ENCODE measurements around the gene GREM1. TPM values are rescaled to one million over a fixed set of nuclear protein-coding genes. Genes with fewer than 3 reads are reported as not detected.

Gene GREM1
- total and polyA plus RNA-seq, 2 of the 4 experiments (the other 2 are of a cell fraction): 848 to 852 TPM

DNA sequence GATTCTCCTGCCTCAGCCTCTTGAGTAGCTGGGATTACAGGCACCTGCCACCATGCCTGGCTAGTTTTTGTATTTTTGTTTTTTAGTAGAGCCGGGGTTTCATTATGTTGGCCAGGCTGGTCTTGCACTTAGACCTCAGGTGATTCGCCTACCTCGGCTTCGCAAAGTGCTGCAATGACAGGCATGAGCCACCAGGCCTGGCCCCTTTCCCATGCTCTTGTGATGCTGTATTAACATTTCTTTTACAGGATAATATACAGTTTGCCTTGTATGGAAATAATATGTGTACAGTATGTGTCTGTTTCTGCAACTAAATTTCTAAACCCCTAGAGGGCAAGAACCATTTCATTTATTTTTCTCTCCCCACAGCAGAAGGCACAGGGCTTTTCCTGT, 38.5 kb upstream of the GREM1 start:
- Histone ChIP-seq H2AK5ac (ENCODE audit: low read depth, low read length) (no peak overlapping the region), H4K8ac (ENCODE audit: low read depth in 2 of 2, low read length in 2 of 2) (no peak overlapping the region), H4K20me1 (ENCODE audit: insufficient read depth, low read length) (no peaks in the 10 kb centered on the region), H3K14ac (replicated peaks; ENCODE audit: low read depth, low read length) (no peak overlapping the region), H4K5ac (ENCODE audit: low read depth, low read length) (no peak overlapping the region), H4K91ac (ENCODE audit: insufficient read depth, low read depth, low read length) (no peak overlapping the region), H2AK9ac (replicated peaks; ENCODE audit: low read depth, low read length, poor library complexity) (no peak overlapping the region), H3K23ac (ENCODE audit: low read depth, low read length) (no peak overlapping the region), H2BK15ac (ENCODE audit: low read depth, low read length) (no peak overlapping the region), H3K4ac (ENCODE audit: low read depth, low read length) (no peak overlapping the region), H3K18ac (ENCODE audit: low read depth, low read length) (no peak overlapping the region), H3K27me3 (ENCODE audit: control insufficient read depth, insufficient read depth, low read length) (no peaks in the 10 kb centered on the region), H2BK5ac (ENCODE audit: low read depth, low read length, poor library complexity, severe bottlenecking) (no peak overlapping the region), H2AFZ (replicated peaks; ENCODE audit: low read length, poor library complexity) (no peak overlapping the region), H2BK20ac (ENCODE audit: low read depth, low read length) (no peak overlapping the region), H2BK120ac (ENCODE audit: low read depth, low read length) (no peak overlapping the region), H3K27ac (ENCODE audit: insufficient read depth, low read length) (no peak overlapping the region), H3K4me2 (ENCODE audit: low read depth, low read length) (no peak overlapping the region), H3K9me1 (ENCODE audit: insufficient read depth, low read length) (peaks cover 14% of the 10 kb centered on the region), H3K4me1 (ENCODE audit: control insufficient read depth, insufficient read depth, low read length) (peaks cover 17% of the 10 kb centered on the region), H3K9me3 (ENCODE audit: control insufficient read depth, insufficient read depth, low read length) (no peaks in the 10 kb centered on the region), H3K9ac (ENCODE audit: low read depth, low read length) (no peak overlapping the region), H3K79me1 (ENCODE audit: low read depth in 1 of 2, low read length in 2 of 2) (peaks cover 0 to 17% of the 10 kb centered on the region in 2 experiments; a peak in 3 of 4 replicates), H3K56ac (ENCODE audit: extremely low read depth, insufficient read depth, low read length) (no peak overlapping the region), H3K4me3 (ENCODE audit: insufficient read depth, low read depth, low read length) (no peak overlapping the region), H3K36me3 (ENCODE audit: control insufficient read depth, insufficient read depth, low read length) (no peaks in the 10 kb centered on the region)
- intact Hi-C loops (cut with micrococcal nuclease) (no loop called here), dilution Hi-C loops (cut with HindIII; ENCODE audit: low sequenced_read_pairs, unreplicated experiment) (no loop called here), in situ Hi-C loops (cut with MboI; ENCODE audit: low sequenced_read_pairs) (no loop called here)
- no CpG with 5 or more reads among the region's 4 CpGs for WGBS, 2 experiments (ENCODE audit: extremely low coverage in 2 of 2, insufficient read length in 1 of 2)
- DNase-seq (no peak), ATAC-seq (ENCODE audit: low read depth) (no peak)
- BruUV-seq (replicated peaks): no TSS peak
- TF ChIP-seq RCOR1 (IDR thresholded peaks at IDR 0.05; ENCODE audit: insufficient replicate concordance, low read length) (no peak), MAZ (IDR thresholded peaks at IDR 0.05; ENCODE audit: borderline replicate concordance, low read depth, low read length) (no peak), RAD21 (IDR thresholded peaks at IDR 0.05; ENCODE audit: low read length) (no peak), CEBPB (IDR thresholded peaks at IDR 0.05; ENCODE audit: low read depth, low read length) (no peak), POLR2A (IDR thresholded peaks at IDR 0.05; ENCODE audit: low read depth, low read length) (no peak), BHLHE40 (IDR thresholded peaks at IDR 0.05; ENCODE audit: low read depth, low read length) (no peak), FOS (IDR thresholded peaks at IDR 0.05; ENCODE audit: low read depth, low read length) (no peak), CHD1 (IDR thresholded peaks at IDR 0.05; ENCODE audit: low read depth, low read length) (no peak), SMC3 (IDR thresholded peaks at IDR 0.05; ENCODE audit: low read depth, low read length) (no peak), MAFK (IDR thresholded peaks at IDR 0.05; ENCODE audit: low read depth, low read length) (no peak), RFX5 (IDR thresholded peaks at IDR 0.05; ENCODE audit: low read depth, low read length) (no peak), MXI1 (IDR thresholded peaks at IDR 0.05; ENCODE audit: borderline replicate concordance, low read depth, low read length) (no peak), NFE2L2 (IDR thresholded peaks at IDR 0.05; ENCODE audit: low read depth, low read length) (no peak)
- TF ChIP-seq, protein P1, sequence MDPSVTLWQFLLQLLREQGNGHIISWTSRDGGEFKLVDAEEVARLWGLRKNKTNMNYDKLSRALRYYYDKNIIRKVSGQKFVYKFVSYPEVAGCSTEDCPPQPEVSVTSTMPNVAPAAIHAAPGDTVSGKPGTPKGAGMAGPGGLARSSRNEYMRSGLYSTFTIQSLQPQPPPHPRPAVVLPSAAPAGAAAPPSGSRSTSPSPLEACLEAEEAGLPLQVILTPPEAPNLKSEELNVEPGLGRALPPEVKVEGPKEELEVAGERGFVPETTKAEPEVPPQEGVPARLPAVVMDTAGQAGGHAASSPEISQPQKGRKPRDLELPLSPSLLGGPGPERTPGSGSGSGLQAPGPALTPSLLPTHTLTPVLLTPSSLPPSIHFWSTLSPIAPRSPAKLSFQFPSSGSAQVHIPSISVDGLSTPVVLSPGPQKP (IDR thresholded peaks at IDR 0.05; ENCODE audit: borderline replicate concordance, low read depth, low read length): no peak
- TF ChIP-seq, protein P2, sequence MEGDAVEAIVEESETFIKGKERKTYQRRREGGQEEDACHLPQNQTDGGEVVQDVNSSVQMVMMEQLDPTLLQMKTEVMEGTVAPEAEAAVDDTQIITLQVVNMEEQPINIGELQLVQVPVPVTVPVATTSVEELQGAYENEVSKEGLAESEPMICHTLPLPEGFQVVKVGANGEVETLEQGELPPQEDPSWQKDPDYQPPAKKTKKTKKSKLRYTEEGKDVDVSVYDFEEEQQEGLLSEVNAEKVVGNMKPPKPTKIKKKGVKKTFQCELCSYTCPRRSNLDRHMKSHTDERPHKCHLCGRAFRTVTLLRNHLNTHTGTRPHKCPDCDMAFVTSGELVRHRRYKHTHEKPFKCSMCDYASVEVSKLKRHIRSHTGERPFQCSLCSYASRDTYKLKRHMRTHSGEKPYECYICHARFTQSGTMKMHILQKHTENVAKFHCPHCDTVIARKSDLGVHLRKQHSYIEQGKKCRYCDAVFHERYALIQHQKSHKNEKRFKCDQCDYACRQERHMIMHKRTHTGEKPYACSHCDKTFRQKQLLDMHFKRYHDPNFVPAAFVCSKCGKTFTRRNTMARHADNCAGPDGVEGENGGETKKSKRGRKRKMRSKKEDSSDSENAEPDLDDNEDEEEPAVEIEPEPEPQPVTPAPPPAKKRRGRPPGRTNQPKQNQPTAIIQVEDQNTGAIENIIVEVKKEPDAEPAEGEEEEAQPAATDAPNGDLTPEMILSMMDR (conservative IDR thresholded peaks at IDR 0.05; ENCODE audit: low read depth, low read length): no peak
- TF ChIP-seq, protein P3, sequence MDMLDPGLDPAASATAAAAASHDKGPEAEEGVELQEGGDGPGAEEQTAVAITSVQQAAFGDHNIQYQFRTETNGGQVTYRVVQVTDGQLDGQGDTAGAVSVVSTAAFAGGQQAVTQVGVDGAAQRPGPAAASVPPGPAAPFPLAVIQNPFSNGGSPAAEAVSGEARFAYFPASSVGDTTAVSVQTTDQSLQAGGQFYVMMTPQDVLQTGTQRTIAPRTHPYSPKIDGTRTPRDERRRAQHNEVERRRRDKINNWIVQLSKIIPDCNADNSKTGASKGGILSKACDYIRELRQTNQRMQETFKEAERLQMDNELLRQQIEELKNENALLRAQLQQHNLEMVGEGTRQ (IDR thresholded peaks at IDR 0.05; ENCODE audit: low read depth, low read length): no peak
- POLR2A ChIA-PET (ENCODE audit: unreplicated experiment): no interaction called here
- CTCF ChIA-PET: interaction anchor here (1.5 kb wide), 1 partner anchor 10 kb away, joined by 4 read pairs; no protein-coding TSS in a partner anchor
